Epithelial cell of proximal tubule (primary cell): ENCODE results near the gene COG6. TPM values are rescaled to one million over a fixed set of nuclear protein-coding genes. Genes with fewer than 3 reads are reported as not detected.
A peak's percentile ranks its signal among the peaks of the same experiment; 100 is the strongest.

Experiments used
- DNase-seq: peaks from one replicate; pipeline ENCODE4 v3.0.0-alpha.2; 2011; ENCODE audit warnings: low read depth
- H3K4me3 ChIP-seq: 2 replicates; pipeline ENCODE4 v1.5.1; 2011; ENCODE audit warnings: low read depth, mild to moderate bottlenecking, low read length
- total RNA-seq: library from RNA; depleted of rRNA; stranded (reverse); fragments of >200 nt; gene quantifications from 2 replicates; pipeline ENCODE4 v1.2.3, GENCODE V29; 2015
- TF ChIP-seq, protein P1 (sequence below): conservative IDR thresholded peaks from 2 replicates; pipeline ENCODE4 v1.5.1; 2012; ENCODE audit warnings: low read depth, mild to moderate bottlenecking, low read length

Gene COG6
- total RNA-seq, 1 donor from 2014 or later = 14.7 TPM

DNA sequence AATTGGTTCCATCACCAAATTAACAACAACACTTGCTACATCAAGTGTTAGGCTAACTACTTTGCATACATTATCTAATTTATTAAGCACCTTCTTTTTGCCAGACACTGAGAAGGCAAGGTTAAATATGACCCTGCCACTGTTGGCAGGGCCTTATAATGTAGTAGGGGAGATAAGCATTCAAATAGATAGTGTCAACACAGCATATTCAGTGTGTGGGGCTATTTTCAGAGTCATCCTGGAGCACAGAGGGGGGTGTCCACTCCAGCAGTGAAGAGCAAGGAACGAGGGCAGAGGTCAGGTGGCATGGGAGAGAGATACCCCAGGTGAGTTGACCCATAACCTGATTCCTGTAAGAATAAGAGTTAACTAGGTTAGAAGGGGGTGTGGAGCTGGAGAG, 121.6 kb downstream of the COG6 start:
- TF ChIP-seq, protein P1, sequence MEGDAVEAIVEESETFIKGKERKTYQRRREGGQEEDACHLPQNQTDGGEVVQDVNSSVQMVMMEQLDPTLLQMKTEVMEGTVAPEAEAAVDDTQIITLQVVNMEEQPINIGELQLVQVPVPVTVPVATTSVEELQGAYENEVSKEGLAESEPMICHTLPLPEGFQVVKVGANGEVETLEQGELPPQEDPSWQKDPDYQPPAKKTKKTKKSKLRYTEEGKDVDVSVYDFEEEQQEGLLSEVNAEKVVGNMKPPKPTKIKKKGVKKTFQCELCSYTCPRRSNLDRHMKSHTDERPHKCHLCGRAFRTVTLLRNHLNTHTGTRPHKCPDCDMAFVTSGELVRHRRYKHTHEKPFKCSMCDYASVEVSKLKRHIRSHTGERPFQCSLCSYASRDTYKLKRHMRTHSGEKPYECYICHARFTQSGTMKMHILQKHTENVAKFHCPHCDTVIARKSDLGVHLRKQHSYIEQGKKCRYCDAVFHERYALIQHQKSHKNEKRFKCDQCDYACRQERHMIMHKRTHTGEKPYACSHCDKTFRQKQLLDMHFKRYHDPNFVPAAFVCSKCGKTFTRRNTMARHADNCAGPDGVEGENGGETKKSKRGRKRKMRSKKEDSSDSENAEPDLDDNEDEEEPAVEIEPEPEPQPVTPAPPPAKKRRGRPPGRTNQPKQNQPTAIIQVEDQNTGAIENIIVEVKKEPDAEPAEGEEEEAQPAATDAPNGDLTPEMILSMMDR = no peak
- DNase-seq = no peak
- H3K4me3 ChIP-seq = no peak overlapping the region

DNA sequence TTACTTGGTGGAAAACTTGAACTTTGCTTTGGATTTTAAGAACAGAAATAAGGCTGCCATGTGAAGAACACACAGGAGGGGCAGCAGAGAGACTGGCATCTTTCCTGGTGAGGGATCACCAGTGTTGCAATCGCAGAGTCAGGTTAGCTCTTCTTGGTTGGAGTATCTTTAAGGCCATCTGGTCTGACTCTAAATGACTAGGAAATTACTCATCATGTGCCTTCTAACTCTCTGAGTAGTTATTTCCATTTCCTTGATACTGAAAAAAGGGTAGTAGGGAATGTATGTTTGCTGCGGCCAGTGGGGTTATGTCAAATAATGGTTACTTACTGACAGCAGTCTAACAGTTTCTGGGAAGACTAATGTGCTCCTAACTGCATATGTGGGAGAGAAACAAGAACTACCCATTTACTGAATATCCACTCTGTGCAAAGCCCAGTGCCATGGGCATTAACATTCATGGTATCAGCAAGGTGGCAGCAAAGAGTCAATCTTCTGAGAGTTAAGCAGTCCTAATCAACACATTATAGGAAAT, 122.1 kb downstream of the COG6 start:
- TF ChIP-seq, protein P1 = peak; percentile 57
- no peak overlapping the region for H3K4me3 ChIP-seq
- DNase-seq = peak; percentile 66

DNA sequence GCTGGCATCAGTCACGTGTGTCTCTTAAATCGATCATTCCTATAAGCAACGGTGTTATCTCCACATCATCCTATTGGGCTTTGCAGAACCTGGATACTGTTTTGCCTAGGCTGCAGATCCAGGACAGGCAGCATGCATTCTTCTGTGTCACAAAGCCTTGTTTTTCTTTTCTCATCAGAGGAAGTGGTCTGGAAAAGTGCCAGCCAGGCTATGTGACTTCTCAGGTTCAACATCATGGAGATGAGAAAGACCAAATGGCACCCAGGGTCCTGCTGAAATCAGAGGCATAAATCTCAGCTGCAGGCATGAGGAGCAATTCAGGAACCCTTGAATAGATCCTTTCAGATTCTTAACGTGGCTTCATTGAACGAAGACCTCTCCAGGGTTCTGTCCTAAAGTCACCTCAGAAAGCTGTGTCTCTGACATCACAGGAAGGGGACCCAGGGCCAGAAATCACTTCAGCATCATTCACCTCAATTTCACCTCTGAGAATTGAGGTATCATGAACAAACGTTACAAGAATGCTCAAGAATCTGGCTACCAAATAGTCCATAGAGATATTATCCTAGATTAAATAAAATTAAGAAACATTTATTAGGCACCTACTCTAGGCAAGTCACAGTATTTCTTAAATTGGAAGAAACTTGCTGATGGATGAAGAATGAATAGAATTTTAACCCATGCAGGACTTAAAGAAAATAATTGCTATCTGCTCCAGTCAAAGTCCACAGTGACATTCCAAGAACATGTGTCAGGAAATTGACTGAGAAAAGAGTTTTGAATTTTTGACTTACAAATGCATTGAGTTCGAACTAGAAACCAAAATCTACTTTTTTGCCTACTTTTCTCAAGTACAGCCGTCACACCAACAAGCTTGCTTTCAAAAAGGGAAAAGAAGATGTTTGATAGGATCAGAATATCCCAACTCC, 124.1 kb downstream of the COG6 start:
- TF ChIP-seq, protein P1 = no peak
- H3K4me3 ChIP-seq = no peak overlapping the region
- no peak for DNase-seq

DNA sequence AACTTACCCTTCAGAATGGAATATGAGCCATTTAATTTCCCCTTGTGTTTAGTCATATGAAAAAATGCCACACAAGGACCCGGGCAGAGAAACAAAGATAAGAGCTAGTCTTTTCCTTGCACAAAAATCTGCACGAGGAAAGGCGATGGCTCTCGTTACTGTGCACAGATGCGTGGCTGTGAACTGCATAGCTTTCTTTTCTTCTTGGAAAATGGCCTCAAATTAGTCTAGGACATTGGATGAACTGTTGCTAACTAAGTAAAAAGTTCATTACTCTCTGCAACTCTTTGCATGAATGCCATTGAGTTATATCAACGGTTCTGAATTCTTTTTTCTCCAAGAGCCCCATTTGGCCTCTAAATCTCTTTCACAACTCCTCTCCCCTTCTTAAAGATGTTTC, 125.2 kb downstream of the COG6 start:
- no peak overlapping the region for H3K4me3 ChIP-seq
- DNase-seq = no peak
- TF ChIP-seq, protein P1 = no peak

DNA sequence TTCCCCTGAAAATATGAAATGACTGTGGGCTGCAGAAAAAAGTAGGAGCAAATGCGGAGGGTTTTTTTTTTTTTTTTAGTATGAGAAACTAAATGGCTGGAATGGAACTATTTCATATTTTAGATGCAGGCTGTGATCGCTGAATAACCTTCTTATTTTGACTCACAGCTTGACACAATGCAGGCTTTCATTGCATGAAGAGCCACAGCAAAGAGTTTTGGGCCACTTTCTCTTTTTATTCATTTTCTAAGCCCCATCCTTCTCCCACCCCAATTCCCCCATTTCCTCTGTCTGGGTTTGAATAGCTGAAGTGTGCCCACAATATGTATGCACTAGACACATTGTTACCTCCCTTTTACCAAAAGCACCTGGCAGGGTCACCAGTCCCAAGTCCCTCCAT, 125.9 kb downstream of the COG6 start:
- H3K4me3 ChIP-seq = no peak overlapping the region
- no peak for DNase-seq
- TF ChIP-seq, protein P1 = no peak

DNA sequence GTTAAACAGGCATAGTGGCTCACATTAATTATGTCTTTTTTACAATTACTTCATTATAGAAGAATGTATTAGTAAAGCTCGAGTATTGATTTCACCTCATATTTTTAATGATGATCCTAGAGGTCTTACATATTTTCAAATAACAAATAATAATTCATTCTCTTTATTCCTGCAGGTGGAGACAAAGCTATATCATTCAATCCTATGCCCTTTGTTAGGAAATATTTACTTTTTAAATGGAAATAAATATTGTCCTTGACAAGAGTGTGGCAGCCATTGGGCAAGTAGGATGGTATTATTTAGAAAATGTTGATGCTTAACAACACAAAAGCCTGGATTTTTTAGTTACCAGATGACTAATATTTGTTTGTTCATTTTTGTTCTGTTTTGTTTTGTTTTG, 127.6 kb downstream of the COG6 start:
- no peak for DNase-seq
- TF ChIP-seq, protein P1 = no peak
- no peak overlapping the region for H3K4me3 ChIP-seq

DNA sequence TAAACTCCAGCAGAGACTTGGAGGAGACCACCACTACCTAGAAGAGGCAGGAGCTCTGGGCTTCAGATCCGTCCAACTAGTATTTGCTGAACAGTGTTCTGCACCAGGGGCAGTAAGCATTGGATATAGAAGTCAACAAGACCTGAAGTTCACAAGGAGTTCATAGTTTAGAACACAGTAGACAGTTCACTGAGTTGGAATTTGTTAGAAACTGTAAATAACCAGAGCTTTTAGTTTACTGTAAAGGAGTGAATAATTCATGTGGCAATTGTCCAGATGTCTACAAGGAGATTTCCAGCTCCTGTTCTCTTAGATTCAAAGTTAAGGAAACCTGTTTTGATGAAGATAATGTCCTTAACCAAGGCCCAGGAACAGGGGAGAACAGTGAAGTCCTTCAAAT, 128.9 kb downstream of the COG6 start:
- TF ChIP-seq, protein P1 = no peak
- no peak for DNase-seq
- no peak overlapping the region for H3K4me3 ChIP-seq
